Measurements from ENCODE around the gene SLC1A3.

DNA sequence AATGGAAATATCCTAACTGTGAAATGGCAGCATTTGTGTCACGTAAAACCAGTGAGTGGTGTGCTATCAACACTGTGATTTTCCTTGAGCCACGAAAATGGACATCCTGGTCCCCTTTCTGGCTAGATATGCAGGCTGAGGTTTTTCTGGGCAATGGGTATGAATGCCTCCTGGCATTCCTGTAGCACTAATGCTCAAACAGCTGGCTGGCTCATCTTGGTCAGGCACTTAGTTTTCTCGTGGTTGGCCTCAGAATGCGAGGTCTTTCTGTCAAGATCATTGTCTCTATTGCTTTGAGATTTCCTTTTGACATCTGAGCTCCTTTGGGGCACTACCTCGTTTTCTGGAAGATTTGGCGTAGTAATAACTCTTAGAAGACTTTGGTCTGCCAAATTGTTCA lies 15.6 kb downstream of the SLC1A3 start:
- TF ChIP-seq, protein P1, sequence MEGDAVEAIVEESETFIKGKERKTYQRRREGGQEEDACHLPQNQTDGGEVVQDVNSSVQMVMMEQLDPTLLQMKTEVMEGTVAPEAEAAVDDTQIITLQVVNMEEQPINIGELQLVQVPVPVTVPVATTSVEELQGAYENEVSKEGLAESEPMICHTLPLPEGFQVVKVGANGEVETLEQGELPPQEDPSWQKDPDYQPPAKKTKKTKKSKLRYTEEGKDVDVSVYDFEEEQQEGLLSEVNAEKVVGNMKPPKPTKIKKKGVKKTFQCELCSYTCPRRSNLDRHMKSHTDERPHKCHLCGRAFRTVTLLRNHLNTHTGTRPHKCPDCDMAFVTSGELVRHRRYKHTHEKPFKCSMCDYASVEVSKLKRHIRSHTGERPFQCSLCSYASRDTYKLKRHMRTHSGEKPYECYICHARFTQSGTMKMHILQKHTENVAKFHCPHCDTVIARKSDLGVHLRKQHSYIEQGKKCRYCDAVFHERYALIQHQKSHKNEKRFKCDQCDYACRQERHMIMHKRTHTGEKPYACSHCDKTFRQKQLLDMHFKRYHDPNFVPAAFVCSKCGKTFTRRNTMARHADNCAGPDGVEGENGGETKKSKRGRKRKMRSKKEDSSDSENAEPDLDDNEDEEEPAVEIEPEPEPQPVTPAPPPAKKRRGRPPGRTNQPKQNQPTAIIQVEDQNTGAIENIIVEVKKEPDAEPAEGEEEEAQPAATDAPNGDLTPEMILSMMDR (IDR thresholded peaks at IDR 0.05): no peak
- no peak for TF ChIP-seq EZH2 (IDR thresholded peaks at IDR 0.05; ENCODE audit: borderline replicate concordance, insufficient read depth, low read depth, low read length, poor library complexity, severe bottlenecking)

Measured in B cell (primary cell).